ENCODE results near the gene ABCD1.
"Not testable (repeated sequence)": the region's sequence is repeated elsewhere in the genome, so short reads cannot be mapped to it uniquely, and the experiment has no call there.

The ABCD1 gene

DNA sequence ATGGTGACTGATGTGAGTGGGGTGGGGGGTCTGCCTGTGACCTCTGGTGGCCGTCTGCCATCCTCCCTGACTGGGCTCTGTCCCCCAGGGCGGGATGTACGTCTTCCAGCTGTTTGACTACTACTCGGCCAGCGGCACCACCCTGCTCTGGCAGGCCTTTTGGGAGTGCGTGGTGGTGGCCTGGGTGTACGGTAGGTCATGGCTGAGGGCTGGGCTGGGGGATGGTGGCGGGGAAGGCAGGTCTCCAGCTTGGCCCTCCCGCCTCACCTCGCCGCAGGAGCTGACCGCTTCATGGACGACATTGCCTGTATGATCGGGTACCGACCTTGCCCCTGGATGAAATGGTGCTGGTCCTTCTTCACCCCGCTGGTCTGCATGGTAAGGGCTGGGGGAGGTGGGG, 30.4 kb upstream of the ABCD1 start:
- not testable (repeated sequence) for DNase-seq (ENCODE audit: low read depth in 2 of 2, low spot score in 1 of 2)

GRCh38 chrX:153694687-153695270, 29.9 kb upstream of the ABCD1 start:
- no peak for DNase-seq (ENCODE audit: low read depth in 2 of 2, low spot score in 1 of 2)

DNA sequence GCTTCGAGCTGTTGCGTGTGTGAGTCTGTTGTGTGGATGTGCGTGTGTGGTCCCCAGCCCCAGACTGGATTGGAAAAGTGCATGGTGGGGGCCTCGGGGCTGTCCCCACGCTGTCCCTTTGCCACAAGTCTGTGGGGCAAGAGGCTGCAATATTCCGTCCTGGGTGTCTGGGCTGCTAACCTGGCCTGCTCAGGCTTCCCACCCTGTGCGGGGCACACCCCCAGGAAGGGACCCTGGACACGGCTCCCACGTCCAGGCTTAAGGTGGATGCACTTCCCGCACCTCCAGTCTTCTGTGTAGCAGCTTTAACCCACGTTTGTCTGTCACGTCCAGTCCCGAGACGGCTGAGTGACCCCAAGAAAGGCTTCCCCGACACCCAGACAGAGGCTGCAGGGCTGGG, 28.6 kb upstream of the ABCD1 start:
- DNase-seq (ENCODE audit: low read depth in 2 of 2, low spot score in 1 of 2): no peak

GRCh38 chrX:153696538-153696937, 28.1 kb upstream of the ABCD1 start:
- not testable (repeated sequence) for DNase-seq (ENCODE audit: low read depth in 2 of 2, low spot score in 1 of 2)

DNA sequence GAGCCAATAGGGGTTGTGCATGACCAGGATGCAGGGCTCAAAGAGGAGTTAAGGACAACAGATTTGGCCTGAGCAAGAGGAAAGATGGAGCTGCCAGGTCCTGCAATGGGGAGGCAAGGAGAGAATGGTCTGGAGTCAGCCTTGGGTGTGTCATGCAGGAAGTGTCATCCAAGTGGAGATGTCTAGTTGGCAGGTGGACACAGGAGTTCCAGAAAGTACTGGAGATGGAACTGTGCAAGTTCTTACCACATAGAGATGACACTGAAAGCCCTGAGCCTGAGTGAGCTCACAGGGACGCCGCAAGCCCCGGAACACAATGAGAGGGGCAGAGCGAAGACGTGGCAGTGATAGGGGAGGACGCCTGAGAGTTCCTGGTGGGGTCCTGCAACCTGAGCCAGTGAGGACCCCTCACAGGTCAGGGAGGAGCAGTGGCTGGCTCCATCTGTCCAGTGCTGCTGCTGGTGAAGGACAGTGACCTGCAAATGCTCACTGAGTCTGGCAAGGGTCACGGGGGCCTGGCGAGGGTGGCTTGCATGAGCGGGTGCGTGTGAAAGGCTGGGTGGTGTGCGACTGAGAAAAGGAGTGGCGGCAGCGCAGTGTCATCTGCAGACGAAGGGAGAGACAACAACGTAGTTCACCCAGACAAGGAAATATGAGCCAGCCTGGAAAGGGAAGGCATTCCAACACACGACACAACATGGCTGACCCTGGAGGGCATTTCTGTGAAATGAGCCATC, 27.5 kb upstream of the ABCD1 start:
- not testable (repeated sequence) for DNase-seq (ENCODE audit: low read depth in 2 of 2, low spot score in 1 of 2)

GRCh38 chrX:153697924-153698865, 26.5 kb upstream of the ABCD1 start:
- no peak for DNase-seq (ENCODE audit: low read depth in 2 of 2, low spot score in 1 of 2)

GRCh38 chrX:153699210-153699783, 25.4 kb upstream of the ABCD1 start:
- DNase-seq (ENCODE audit: low read depth in 2 of 2, low spot score in 1 of 2): not testable (repeated sequence)

- not testable (repeated sequence) for DNase-seq (ENCODE audit: low read depth in 2 of 2, low spot score in 1 of 2)
Observed at GRCh38 chrX:153699784-153700371, 24.8 kb upstream of the ABCD1 start.

- DNase-seq (ENCODE audit: low read depth in 2 of 2, low spot score in 1 of 2): no peak
Observed at GRCh38 chrX:153700376-153700945, 24.2 kb upstream of the ABCD1 start.

- no peak for DNase-seq (ENCODE audit: low read depth in 2 of 2, low spot score in 1 of 2)
Observed at GRCh38 chrX:153700967-153701366, 23.7 kb upstream of the ABCD1 start.

GRCh38 chrX:153701706-153702105, 22.9 kb upstream of the ABCD1 start:
- DNase-seq (ENCODE audit: low read depth in 2 of 2, low spot score in 1 of 2): no peak

DNA sequence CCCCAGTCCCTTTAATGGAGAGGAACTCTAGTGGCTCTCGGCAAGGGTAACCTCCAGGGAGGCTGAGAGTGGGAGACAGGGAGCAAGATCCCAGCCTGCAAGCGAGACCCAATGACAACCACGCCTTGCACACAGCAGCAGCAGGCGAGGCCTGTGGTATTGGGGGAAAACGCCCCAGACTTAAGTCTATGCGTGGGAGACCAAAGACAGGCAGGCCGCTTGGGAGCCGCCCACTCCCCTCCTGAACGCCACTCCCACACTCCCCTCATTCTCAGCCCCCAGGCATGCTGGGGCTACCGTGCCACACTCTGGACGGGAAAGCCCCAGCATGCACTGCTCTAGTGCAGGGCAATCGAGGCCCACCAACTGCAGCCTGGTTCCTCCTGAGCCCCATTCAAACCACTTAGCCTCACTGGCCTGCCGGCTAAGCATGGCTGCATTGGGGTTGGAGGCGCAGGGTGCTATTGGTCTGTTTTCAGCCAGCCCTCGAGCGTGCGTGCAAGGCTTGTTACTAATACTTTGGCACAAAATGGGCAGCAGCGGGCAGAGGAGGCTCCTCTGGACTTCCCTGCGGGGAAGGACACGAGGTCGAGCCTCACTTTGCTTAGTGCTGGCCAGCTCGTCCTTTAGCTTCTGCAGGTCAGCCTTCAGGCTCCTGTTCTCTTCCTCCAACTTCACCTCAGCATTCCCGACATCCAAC, 22.2 kb upstream of the ABCD1 start:
- no peak for DNase-seq (ENCODE audit: low read depth in 2 of 2, low spot score in 1 of 2)

- DNase-seq (ENCODE audit: low read depth in 2 of 2, low spot score in 1 of 2): no peak
Observed at GRCh38 chrX:153703036-153703370, 21.7 kb upstream of the ABCD1 start.

DNA sequence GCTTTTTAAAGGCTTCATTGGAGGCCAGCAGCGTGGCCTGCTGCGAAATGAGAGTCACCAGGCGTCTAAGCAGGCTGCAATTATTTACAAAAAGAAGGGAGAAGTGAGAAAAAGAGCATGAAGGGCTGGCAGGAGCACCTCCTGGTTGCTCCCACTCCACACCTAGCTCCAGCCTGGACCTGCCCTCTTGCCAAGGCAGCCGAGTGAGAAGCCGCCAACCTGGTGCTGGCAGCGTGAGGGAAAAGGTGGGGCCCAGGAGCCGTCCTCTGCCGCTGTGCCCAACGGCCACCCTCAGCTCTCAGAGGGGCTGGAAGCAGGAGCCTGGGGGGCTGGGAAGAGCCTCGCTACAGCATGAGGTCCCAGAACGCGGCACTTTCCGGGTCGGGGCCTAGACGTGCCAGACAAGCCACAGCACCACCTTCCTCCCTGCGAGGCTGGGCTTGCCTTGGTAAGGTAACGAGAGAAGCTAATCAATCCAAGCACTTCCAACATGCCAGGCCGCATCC, 20.6 kb upstream of the ABCD1 start:
- DNase-seq (ENCODE audit: low read depth in 2 of 2, low spot score in 1 of 2): no peak

GRCh38 chrX:153704631-153705402, 19.8 kb upstream of the ABCD1 start:
- DNase-seq (ENCODE audit: low read depth in 2 of 2, low spot score in 1 of 2): not testable (repeated sequence)

GRCh38 chrX:153705403-153706060, 19.1 kb upstream of the ABCD1 start:
- not testable (repeated sequence) for DNase-seq (ENCODE audit: low read depth in 2 of 2, low spot score in 1 of 2)

DNA sequence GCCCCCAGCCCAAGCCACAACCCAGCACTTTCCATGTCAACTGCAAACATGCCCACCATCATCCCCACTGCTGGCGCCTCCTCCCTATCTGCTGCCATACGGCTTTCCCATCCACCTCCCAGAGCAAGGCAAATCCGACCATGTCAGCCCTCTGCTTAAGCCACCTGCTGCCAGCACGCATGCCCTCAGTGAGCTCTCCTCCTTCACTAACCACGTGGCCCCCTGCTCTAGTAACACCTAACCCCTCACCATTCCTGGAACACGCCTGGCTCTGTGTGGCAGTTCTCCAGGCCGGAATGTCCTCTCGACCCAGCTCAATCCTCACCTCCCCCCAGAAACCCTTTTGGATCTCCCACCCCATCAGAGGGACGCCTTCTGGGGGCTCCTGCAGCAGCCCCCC, 17.9 kb upstream of the ABCD1 start:
- no peak for DNase-seq (ENCODE audit: low read depth in 2 of 2, low spot score in 1 of 2)

DNA sequence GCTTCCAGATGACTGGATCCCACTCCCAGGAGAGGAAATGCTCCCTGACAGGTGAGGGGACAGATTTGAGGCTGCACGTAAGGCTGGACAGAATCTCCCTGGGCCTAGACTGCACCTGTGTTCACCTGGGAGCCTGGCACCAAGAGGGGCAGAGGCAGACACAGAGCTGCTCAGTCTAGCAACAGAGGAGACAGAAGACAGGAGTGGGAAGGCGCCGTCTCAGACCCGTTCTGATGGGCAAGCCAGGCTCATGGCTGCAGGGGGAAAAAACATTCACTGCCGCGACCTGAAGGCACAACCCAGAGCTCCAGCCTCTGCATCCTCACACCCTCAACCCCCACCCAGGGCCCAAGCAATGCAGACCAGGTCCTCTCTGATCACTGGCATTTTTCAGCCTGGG, 17.2 kb upstream of the ABCD1 start:
- no peak for DNase-seq (ENCODE audit: low read depth in 2 of 2, low spot score in 1 of 2)

GRCh38 chrX:153708415-153708814, 16.2 kb upstream of the ABCD1 start:
- no peak for DNase-seq (ENCODE audit: low read depth in 2 of 2, low spot score in 1 of 2)
